Vagina (tissue), 2 donors: ENCODE results near the gene CFAP47.

Experiments used
- CTCF ChIP-seq, 3 experiments: fragments of 450-650 bp in 2 of 3; fragments of 200-600 bp in 1 of 3; sonication (generic) in 1 of 3; IDR thresholded peaks; one replicate each; pipeline ENCODE4 v1.5.1; 2017 to 2019; ENCODE audit warnings: antibody characterized with exemption in 3 of 3, mild to moderate bottlenecking in 2 of 3, moderate library complexity in 2 of 3
- POLR2A ChIP-seq, 2 donors: fragments of 450-650 bp; IDR thresholded peaks; one replicate each; pipeline ENCODE4 v1.6.1; 2017; ENCODE audit warnings: antibody characterized with exemption in 2 of 2, mild to moderate bottlenecking in 2 of 2, moderate library complexity in 2 of 2
- POLR2AphosphoS5 ChIP-seq, 2 donors: sonication (generic); formaldehyde crosslinking; IDR thresholded peaks; one replicate each; pipeline ENCODE4 v1.9.0; 2017; ENCODE audit warnings: antibody characterized with exemption in 2 of 2, mild to moderate bottlenecking in 2 of 2, low read depth in 1 of 2; ENCODE audit not compliant: insufficient read depth in 1 of 2

- TF ChIP-seq POLR2A (IDR thresholded peaks at IDR 0.05) = no peak
- TF ChIP-seq CTCF (IDR thresholded peaks at IDR 0.05) = no peak
- TF ChIP-seq POLR2AphosphoS5 (IDR thresholded peaks at IDR 0.05; ENCODE audit: insufficient read depth in 1 of 2, low read depth in 1 of 2) = no peak
These were observed 151.5 kb downstream of the CFAP47 start for GRCh38 chrX:36071061-36071460.
